Activated CD4-positive, alpha-beta T cell treated with anti-CD3 and anti-CD28 coated beads, Interleukin-2, amount 10 ng/mL, durations not matched to agents 7 days and 5 days (primary cell): Measurements from ENCODE around the gene LRRC8B. TPM values are rescaled to one million over a fixed set of nuclear protein-coding genes. Genes with fewer than 3 reads are reported as not detected.

ENCODE experiments used
- CTCF ChIA-PET: fragments of 350-600 bp; sonication (Branson Sonifier 250); formaldehyde crosslinking; loops from one replicate; lab custom pipeline; 2021; ENCODE audit warnings: antibody characterized with exemption; lab: Charles Lee
- POLR2A ChIA-PET: fragments of 350-600 bp; sonication (Branson Sonifier 250); formaldehyde crosslinking; loops from one replicate; lab custom pipeline; 2021; ENCODE audit warnings: antibody characterized with exemption; lab: Charles Lee
- DNase-seq: peaks from one replicate; pipeline ENCODE4 v3.0.0-alpha.2; 2020
- H3K27ac Mint-ChIP-seq: one replicate; pipeline ENCODE4 v1.8.0; 2021; ENCODE audit warnings: mild to moderate bottlenecking, moderate library complexity, mixed read lengths
- H3K27me3 Mint-ChIP-seq: one replicate; pipeline ENCODE4 v1.8.0; 2021; ENCODE audit warnings: mixed read lengths
- H3K36me3 Mint-ChIP-seq: one replicate; pipeline ENCODE4 v1.8.0; 2021; ENCODE audit warnings: low read depth, mixed read lengths
- H3K4me1 Mint-ChIP-seq: one replicate; pipeline ENCODE4 v1.8.0; 2021; ENCODE audit warnings: mixed read lengths
- H3K4me3 Mint-ChIP-seq: one replicate; pipeline ENCODE4 v1.8.0; 2021; ENCODE audit warnings: mild to moderate bottlenecking, moderate library complexity, mixed read lengths
- H3K9me3 Mint-ChIP-seq: one replicate; pipeline ENCODE4 v1.8.0; 2021; ENCODE audit warnings: mixed read lengths
- total RNA-seq, 2 experiments: library from RNA; stranded (reverse); gene quantifications; one replicate each; pipeline ENCODE4 v1.2.3, GENCODE V29; 2021

Gene LRRC8B
- total RNA-seq, 2 experiments from 2014 or later: 21.2 to 22.1 TPM

DNA sequence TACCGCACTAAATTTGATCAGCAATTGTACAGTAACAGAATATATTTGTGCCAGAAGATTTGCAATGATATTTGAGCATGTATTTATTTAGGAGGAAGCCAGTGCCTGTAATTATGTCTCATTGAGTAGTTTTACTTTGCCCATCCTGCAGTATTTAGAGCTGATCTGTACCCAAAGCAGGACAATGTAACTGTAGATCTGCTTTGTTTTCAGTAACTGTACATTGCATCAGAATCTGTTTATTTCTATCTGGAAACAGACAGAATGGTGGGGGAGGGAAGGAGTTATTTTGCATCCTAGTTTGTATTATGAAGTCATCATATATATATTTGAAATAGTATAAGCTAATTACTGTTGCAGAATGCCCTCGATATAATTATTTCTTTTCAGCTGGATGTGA, 72.1 kb downstream of the LRRC8B start:
- no peak for DNase-seq
- ChIA-PET POLR2A (no interaction called here), CTCF (interaction anchor here (0.7 to 1.2 kb wide), 4 partner anchors 11 to 167 kb away, joined by 3 read pairs; no protein-coding TSS in a partner anchor)
- H3K27me3 Mint-ChIP-seq: no peaks in the 10 kb centered on the region
- H3K4me1 Mint-ChIP-seq: peaks cover 86% of the 10 kb centered on the region
- H3K9me3 Mint-ChIP-seq: peaks cover 2% of the 10 kb centered on the region
- no peak overlapping the region for H3K27ac Mint-ChIP-seq
- H3K4me3 Mint-ChIP-seq: no peak overlapping the region
- peaks cover 38% of the 10 kb centered on the region for H3K36me3 Mint-ChIP-seq

DNA sequence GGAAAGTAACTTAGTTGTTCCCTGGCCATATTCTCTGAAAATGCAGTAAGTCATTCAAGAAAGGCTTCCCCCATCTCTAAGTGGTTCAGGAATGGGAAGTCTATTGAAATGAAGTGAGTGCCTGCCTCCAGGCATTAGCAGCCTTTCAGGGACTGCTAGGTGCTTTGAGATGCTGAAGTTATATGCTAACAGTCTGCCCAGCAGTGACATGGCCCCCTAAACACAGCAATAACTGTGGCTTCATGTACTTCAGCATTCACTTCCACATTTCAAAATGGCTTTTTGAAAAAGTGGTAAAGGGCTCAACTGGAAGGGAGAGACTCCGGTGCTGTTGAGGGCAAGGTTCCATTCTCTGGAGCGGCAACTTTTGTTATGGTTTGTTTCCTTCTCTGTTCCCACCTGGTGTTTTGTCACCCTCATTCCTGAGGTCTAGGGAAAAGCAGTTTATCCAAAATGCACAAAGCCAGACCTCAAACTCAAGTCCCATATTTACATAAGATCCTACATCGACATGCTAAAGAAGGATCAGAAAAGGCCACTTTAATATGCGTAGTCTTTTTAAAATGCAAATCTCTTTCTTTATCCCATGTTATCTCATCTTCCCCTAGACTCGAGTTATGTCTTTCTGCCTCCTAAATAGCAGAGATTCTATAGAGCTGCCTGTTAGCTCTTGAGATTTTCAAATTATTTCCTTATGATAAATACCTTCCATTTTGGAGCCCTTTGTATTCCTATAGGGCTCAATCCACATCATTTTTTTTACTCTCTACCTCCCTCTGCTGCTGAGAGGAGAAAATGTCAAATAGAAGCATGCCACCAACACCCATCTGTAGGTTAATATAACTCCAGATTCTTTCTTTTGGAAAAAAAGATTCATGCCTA, 74.1 kb downstream of the LRRC8B start:
- peaks cover 34% of the 10 kb centered on the region for H3K36me3 Mint-ChIP-seq
- no peak overlapping the region for H3K4me3 Mint-ChIP-seq
- H3K9me3 Mint-ChIP-seq: peaks cover 4% of the 10 kb centered on the region
- peak overlapping the region; percentile 67 for H3K27ac Mint-ChIP-seq
- ChIA-PET POLR2A (no interaction called here), CTCF (interaction anchor here (0.8 to 1.8 kb wide), 5 partner anchors 10 to 34 kb away, joined by 3 to 7 read pairs (median 3); partner anchors contain the start of gene LRRC8C)
- DNase-seq: peak; percentile 29
- H3K27me3 Mint-ChIP-seq: no peaks in the 10 kb centered on the region
- peaks cover 86% of the 10 kb centered on the region for H3K4me1 Mint-ChIP-seq

DNA sequence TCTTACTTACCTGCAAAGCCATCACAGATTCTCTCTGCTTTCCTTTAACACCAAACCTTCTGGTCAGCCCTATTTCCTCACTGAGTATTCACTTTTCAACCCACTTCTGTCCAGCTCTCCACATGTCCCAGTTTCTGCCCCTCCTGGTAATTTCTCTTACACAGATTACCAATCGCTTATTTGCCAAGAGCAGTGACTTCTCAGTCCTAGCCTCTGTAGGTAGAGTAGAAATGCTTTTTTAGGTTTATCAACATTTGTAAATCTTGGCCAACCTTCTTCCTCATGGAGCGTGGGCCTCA, 74.7 kb downstream of the LRRC8B start:
- H3K4me1 Mint-ChIP-seq: peaks cover 88% of the 10 kb centered on the region
- H3K9me3 Mint-ChIP-seq: peaks cover 4% of the 10 kb centered on the region
- CTCF ChIA-PET: interaction anchor here (0.8 to 1.8 kb wide), 5 partner anchors 10 to 33 kb away, joined by 3 to 7 read pairs (median 3); partner anchors contain the start of gene LRRC8C
- H3K4me3 Mint-ChIP-seq: no peak overlapping the region
- POLR2A ChIA-PET: no interaction called here
- DNase-seq: no peak
- H3K36me3 Mint-ChIP-seq: peaks cover 34% of the 10 kb centered on the region
- no peaks in the 10 kb centered on the region for H3K27me3 Mint-ChIP-seq
- peak overlapping the region; percentile 67 for H3K27ac Mint-ChIP-seq

DNA sequence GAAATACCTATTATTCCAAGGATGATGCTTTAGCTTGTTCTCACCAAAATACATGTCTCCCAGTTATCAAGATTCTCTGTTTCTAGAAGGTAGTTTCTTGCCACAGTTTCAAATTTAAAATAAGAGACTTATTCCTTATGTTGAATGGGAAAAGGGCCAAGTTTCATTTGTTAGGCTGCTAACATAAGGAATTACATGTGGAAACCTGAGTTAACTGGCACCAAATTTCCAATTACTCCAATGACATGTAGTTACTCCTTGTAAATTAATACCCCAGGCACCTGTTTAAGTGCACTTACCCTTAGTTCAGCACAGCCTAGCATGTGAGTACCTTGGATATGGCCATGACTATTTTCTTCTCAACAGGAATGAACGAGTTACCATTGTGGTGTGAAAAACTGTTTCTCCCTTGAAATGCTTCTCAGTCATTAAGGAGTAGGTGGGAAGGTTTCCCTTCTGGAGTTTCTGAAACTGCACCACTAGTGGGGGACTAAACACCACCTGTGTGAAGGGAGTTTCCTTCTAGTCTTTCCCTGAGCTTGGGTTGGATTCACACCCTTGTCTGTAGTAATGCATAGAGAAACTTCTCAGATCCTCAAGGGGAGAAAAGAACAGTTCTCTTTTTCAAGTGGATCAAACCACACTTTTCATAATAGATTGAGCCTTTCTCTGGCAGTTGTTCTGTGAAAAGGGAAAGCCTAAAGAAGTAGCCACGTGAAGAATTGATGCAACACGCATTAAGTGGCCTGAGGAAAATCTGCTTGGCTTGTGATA, 76.0 kb downstream of the LRRC8B start:
- H3K27me3 Mint-ChIP-seq: no peaks in the 10 kb centered on the region
- H3K4me3 Mint-ChIP-seq: no peak overlapping the region
- H3K36me3 Mint-ChIP-seq: peaks cover 42% of the 10 kb centered on the region
- peaks cover 4% of the 10 kb centered on the region for H3K9me3 Mint-ChIP-seq
- peaks cover 93% of the 10 kb centered on the region for H3K4me1 Mint-ChIP-seq
- ChIA-PET POLR2A (no interaction called here), CTCF (interaction anchor here (0.7 to 1.8 kb wide), 4 partner anchors 8 to 163 kb away, joined by 3 to 8 read pairs (median 8); no protein-coding TSS in a partner anchor)
- H3K27ac Mint-ChIP-seq: no peak overlapping the region
- no peak for DNase-seq

DNA sequence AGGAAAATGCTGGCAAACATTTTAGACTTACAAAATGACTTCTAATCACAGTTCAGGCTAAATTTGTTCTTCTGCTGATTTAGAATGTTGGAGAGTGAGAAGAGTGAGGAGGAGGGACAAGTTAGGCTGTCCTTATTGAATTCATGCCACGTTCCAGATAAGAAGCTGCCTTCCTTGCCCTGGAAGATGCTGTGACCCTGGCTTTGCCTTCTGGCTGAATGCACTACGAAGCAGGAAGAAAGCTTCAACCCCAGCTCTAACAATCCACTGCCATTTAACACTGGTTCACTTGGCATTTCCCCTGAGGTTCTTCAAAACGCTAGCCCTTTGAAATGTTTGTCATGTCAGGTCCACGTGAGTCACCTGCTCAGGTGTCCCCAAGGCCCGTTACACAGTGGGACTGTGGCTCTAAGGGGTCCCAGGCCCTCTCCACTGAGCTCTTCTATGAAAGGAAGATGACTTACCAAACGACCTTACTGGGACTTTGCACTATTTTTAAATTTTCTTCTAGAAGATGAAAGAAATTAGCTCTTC, 78.3 kb downstream of the LRRC8B start:
- H3K9me3 Mint-ChIP-seq: peaks cover 4% of the 10 kb centered on the region
- CTCF ChIA-PET: interaction anchor here (0.6 to 3.8 kb wide), 10 partner anchors 8 to 245 kb away, joined by 3 to 20 read pairs (median 4); no protein-coding TSS in a partner anchor
- no peaks in the 10 kb centered on the region for H3K27me3 Mint-ChIP-seq
- H3K4me3 Mint-ChIP-seq: no peak overlapping the region
- POLR2A ChIA-PET: interaction anchor here (0.6 to 1.2 kb wide), 2 partner anchors 17 to 19 kb away, joined by 3 to 10 read pairs; no protein-coding TSS in a partner anchor
- no peak for DNase-seq
- peaks cover 96% of the 10 kb centered on the region for H3K4me1 Mint-ChIP-seq
- H3K27ac Mint-ChIP-seq: peak overlapping the region; percentile 99
- peaks cover 44% of the 10 kb centered on the region for H3K36me3 Mint-ChIP-seq

DNA sequence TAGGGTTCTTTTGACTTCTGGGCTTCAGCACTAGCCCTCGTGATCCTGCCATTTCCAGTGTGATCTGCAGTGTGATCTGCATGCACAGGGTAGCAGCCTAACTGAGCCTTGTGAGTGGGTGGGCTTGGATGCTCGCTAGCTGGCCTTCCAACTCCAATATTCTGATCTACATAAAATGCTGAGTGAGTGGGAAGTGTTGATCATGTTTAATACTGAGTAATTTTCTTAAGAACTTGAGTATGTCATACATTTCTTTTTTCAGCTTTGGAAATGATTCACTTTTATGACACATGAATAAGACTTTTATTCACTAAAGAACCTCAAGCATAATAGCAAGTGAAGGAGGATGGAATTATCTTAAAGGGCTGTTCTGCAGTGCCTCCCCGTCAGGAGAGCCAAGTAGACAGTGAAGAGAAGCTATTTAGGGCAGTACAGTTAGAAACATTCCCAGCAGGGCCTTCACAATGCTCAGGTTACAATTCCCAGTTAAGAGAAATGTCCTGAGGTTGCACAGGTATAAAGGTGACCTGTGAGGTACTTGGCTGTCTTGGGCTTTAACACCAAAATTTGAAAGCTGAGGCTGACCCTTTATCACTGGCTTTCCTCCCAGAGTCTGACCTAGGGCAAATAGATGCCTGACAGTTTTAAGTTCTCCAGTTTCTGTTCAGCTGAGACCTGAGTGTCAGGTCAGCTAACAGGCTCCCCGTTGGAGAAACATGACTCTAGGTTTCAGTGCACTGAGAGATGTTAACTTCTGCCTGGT, 79.2 kb downstream of the LRRC8B start:
- Mint-ChIP-seq H3K4me1 (peaks cover 95% of the 10 kb centered on the region), H3K36me3 (peaks cover 42% of the 10 kb centered on the region), H3K4me3 (no peak overlapping the region), H3K27ac (peak overlapping the region; percentile 99), H3K27me3 (no peaks in the 10 kb centered on the region), H3K9me3 (peaks cover 4% of the 10 kb centered on the region)
- POLR2A ChIA-PET: interaction anchor here (0.6 to 1.2 kb wide), 2 partner anchors 16 to 18 kb away, joined by 3 to 10 read pairs; no protein-coding TSS in a partner anchor
- no peak for DNase-seq
- CTCF ChIA-PET: interaction anchor here (0.6 to 3.8 kb wide), 19 partner anchors 9 to 562 kb away, joined by 3 to 20 read pairs (median 4); no protein-coding TSS in a partner anchor

DNA sequence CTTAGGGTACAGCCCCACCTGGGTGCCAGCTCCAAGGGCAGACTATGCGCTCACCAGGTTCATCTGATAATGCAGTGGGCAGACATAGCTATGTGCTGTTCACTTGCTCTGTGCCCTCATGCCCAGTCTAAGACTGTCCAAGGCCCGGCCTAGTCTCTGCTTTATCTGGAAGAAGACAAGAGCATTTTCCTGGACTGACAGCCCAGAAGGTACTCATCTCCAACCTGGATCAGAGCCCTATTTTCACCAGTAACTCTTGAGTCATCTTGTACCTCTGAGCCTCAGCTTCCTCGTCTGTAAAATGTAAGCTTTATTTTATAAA, 79.7 kb downstream of the LRRC8B start:
- H3K36me3 Mint-ChIP-seq: peaks cover 41% of the 10 kb centered on the region
- CTCF ChIA-PET: interaction anchor here (0.6 to 3.8 kb wide), 19 partner anchors 11 to 563 kb away, joined by 3 to 20 read pairs (median 3); no protein-coding TSS in a partner anchor
- H3K4me1 Mint-ChIP-seq: peaks cover 95% of the 10 kb centered on the region
- POLR2A ChIA-PET: no interaction called here
- no peak overlapping the region for H3K4me3 Mint-ChIP-seq
- DNase-seq: no peak
- H3K27ac Mint-ChIP-seq: peak overlapping the region; percentile 99
- no peaks in the 10 kb centered on the region for H3K27me3 Mint-ChIP-seq
- peaks cover 4% of the 10 kb centered on the region for H3K9me3 Mint-ChIP-seq

DNA sequence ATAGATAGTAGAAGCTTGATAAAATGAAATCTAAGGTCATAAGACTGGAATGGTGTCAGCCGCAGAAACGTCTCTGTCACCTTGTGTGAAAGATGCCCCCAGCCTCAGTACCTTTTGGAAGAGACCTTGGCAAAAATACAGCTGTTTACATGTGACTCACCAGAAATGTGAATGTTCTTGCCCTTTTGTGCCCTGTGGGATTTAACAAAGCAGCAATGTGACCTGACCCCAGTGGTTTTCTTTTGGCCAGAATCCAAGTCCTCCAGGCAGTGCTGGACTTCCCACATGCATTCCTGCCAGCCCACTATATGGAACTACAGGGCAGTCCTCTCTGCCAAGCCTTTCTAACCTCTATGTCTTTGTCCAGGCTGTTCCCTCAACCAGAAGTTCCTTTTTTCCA, 81.1 kb downstream of the LRRC8B start:
- H3K36me3 Mint-ChIP-seq: peaks cover 39% of the 10 kb centered on the region
- no peak overlapping the region for H3K4me3 Mint-ChIP-seq
- H3K27ac Mint-ChIP-seq: peak overlapping the region; percentile 99
- CTCF ChIA-PET: interaction anchor here (1.0 to 3.8 kb wide), 6 partner anchors 11 to 178 kb away, joined by 3 to 20 read pairs (median 6); partner anchors contain the start of gene LRRC8C
- peaks cover 93% of the 10 kb centered on the region for H3K4me1 Mint-ChIP-seq
- no peak for DNase-seq
- H3K27me3 Mint-ChIP-seq: no peaks in the 10 kb centered on the region
- POLR2A ChIA-PET: no interaction called here
- peaks cover 4% of the 10 kb centered on the region for H3K9me3 Mint-ChIP-seq

DNA sequence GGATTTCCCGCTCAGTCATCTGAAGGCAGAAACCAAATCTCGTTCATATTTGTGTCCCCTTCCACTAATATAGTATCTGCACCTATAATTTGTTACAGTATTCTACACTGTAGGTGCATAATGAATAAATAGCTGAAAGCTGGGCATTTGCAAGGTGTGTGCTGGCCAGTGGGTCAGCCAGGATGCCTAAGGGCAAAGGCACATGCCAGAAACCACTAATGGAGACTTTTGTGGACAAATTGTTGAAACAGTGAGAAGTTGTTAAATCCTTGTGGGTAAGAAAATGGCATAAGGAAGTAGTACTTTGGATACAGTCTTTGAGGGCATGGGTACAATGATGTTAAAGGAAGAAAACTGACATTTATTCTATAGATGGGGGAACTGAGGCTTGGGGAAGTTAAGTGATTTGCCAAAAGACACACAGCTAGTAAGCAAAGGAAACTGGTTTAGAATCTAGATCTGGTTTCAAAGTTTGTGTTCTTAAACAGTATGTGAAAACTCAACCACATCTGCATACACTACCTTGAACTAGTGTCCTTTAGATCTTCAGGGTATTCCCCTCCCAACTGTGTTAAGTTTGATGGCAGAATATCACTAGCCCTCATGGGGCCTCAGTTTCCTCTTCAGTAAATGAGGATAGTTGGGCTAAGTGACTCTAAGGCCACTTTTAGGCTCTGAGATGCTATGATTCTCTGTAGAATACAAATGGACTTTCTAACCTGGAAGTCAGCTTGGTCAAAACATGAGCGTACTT, 81.8 kb downstream of the LRRC8B start:
- H3K4me3 Mint-ChIP-seq: peak overlapping the region; percentile 78
- peaks cover 4% of the 10 kb centered on the region for H3K9me3 Mint-ChIP-seq
- POLR2A ChIA-PET: no interaction called here
- H3K4me1 Mint-ChIP-seq: peaks cover 93% of the 10 kb centered on the region
- DNase-seq: peak; percentile 34
- peaks cover 35% of the 10 kb centered on the region for H3K36me3 Mint-ChIP-seq
- CTCF ChIA-PET: interaction anchor here (1.1 to 3.8 kb wide), 4 partner anchors 24 to 157 kb away, joined by 3 to 20 read pairs (median 6); no protein-coding TSS in a partner anchor
- no peaks in the 10 kb centered on the region for H3K27me3 Mint-ChIP-seq
- H3K27ac Mint-ChIP-seq: peak overlapping the region; percentile 99

DNA sequence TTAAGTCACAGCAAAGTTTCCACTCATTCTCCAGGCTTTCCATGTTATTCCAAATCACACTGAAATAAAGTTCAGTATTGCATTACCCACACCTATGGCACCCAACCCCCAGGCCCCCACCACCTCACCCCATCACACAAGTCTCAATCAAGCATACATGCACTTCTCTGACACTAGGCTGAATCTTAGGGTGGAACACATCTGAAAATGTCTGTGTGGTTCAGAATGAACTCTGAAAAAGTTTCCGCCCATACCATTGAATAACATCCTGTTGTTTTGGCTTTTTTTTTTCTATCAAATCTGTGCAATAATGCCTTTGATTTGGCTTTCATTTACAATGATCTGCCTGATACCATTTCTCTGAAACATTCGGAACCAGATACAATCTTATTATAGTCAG, 82.5 kb downstream of the LRRC8B start:
- peak; percentile 75 for DNase-seq
- Mint-ChIP-seq H3K27me3 (no peaks in the 10 kb centered on the region), H3K36me3 (peaks cover 31% of the 10 kb centered on the region), H3K9me3 (no peaks in the 10 kb centered on the region), H3K4me3 (peak overlapping the region; percentile 78), H3K4me1 (peaks cover 92% of the 10 kb centered on the region), H3K27ac (peak overlapping the region; percentile 99)
- POLR2A ChIA-PET: no interaction called here
- CTCF ChIA-PET: interaction anchor here (1.1 to 3.4 kb wide), 6 partner anchors 10 to 112 kb away, joined by 3 to 8 read pairs (median 4); no protein-coding TSS in a partner anchor
